HEK293 (cell line): ENCODE measurements around the gene B3GNT9.

Source experiments
- HOXA7 ChIP-seq: sonication (generic); formaldehyde crosslinking; IDR thresholded peaks from 2 replicates; pipeline ENCODE4 v1.8.1; 2022; ENCODE audit warnings: missing genetic modification reagents, borderline replicate concordance
- SP2 ChIP-seq: fragments of 450-650 bp; formaldehyde crosslinking; IDR thresholded peaks from 2 replicates; pipeline ENCODE4 v1.5.1; 2016; ENCODE audit warnings: missing biosample characterization, missing genetic modification characterization
- TF ChIP-seq, protein P1 (sequence below): fragments of 450-650 bp; formaldehyde crosslinking; IDR thresholded peaks from 2 replicates; pipeline ENCODE4 v1.5.1; 2016; ENCODE audit warnings: missing biosample characterization, missing genetic modification characterization

DNA sequence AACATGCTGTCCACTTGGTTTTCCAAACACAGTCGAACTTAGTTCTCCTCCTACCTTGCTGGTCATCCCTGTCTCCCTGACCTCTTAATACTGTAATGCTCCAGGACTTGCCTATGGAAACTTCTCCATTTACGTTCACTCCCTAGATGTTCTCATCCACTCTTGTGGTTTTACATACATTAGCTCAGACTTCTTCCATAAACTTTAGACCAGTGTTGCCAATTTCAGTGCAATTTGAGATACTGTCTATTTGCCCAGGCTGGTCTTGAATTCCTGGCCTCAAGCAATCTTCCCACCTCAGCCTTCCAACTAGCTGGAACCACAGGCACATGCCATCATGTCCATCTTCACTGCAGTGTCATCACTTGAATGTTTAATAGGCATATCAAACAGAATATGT is 31.5 kb upstream of the B3GNT9 start:
- TF ChIP-seq HOXA7: no peak
- no peak for TF ChIP-seq SP2 (tag by site-specific recombination)
- TF ChIP-seq, protein P1, sequence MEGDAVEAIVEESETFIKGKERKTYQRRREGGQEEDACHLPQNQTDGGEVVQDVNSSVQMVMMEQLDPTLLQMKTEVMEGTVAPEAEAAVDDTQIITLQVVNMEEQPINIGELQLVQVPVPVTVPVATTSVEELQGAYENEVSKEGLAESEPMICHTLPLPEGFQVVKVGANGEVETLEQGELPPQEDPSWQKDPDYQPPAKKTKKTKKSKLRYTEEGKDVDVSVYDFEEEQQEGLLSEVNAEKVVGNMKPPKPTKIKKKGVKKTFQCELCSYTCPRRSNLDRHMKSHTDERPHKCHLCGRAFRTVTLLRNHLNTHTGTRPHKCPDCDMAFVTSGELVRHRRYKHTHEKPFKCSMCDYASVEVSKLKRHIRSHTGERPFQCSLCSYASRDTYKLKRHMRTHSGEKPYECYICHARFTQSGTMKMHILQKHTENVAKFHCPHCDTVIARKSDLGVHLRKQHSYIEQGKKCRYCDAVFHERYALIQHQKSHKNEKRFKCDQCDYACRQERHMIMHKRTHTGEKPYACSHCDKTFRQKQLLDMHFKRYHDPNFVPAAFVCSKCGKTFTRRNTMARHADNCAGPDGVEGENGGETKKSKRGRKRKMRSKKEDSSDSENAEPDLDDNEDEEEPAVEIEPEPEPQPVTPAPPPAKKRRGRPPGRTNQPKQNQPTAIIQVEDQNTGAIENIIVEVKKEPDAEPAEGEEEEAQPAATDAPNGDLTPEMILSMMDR (tag by site-specific recombination): no peak
